Anterior cingulate cortex (tissue), 58 donors: ENCODE data around the gene LAMA2.

Experiments used
- DNase-seq, 58 donors: peaks; one replicate each; lab custom pipeline; 2025; lab: John Stamatoyannopoulos, UW

Gene LAMA2

DNA sequence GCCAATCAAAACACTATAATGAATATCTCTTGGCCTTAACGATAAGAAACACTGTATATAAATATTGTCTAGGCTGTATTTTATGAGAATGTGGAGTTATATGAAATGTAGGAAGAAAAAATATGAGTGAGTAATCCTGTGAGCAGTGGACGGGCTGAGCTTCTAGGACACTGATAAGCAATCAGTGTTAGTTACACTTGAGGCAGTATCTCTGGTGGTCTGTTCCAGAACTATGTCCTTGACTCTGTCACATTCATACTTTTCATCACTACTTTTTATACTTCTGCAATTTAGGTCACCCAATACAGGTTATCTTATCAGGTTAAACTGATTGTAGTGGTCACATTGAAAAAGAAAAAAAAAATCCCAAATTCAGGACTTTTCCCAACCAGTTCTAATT, 360.4 kb downstream of the LAMA2 start:
- no peak for DNase-seq

DNA sequence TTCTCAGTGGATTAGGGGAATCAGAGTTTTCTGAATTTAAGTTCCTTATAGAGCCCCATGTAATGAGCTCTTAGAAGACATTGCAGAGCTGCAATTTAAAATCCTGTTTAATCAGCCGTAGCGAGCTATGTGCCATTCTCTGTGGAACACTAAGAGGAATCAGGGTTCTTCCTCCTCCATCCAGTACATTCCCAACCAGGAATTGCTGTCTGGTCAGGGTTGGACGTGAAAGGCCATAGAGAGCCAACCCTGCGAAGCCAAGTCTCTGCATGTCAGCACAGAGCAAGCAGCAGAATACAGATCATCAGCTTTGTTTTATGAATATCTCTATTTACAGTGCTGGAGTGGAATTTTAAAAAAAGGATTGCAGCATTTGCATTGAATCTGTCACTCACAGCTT, 366.0 kb downstream of the LAMA2 start:
- DNase-seq, result no peak

DNA sequence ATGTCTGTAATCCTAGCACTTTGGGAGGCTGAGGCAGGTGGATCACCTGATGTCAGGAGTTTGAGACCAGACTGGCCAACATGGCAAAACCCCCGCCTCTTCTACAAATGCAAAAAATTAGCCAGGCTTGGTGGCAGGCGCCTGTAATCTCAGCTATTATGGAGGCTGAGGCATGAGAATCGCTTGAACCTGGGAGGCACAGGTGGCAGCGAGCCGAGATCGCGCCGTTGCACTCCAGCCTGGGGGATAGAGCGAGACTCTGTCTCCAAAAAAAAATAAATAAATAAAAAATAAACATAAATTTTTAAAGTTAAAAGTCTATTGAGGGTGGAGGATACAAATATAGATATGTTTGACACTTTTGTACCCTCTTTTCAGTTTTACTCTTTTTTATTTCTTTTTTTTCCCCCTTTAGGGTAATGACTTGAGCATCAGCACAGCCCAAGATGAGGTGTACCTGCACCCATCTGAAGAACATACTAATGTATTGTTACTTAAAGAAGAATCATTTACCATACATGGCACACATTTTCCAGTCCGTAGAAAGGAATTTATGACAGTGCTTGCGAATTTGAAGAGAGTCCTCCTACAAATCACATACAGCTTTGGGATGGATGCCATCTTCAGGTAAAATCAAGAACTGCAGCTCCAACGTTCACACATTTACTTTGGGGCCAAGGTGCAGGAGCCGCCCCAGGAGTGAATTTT, 368.9 kb downstream of the LAMA2 start:
- peak in 15 of 58 donors; percentile 5 to 48 (median 19) for DNase-seq

DNA sequence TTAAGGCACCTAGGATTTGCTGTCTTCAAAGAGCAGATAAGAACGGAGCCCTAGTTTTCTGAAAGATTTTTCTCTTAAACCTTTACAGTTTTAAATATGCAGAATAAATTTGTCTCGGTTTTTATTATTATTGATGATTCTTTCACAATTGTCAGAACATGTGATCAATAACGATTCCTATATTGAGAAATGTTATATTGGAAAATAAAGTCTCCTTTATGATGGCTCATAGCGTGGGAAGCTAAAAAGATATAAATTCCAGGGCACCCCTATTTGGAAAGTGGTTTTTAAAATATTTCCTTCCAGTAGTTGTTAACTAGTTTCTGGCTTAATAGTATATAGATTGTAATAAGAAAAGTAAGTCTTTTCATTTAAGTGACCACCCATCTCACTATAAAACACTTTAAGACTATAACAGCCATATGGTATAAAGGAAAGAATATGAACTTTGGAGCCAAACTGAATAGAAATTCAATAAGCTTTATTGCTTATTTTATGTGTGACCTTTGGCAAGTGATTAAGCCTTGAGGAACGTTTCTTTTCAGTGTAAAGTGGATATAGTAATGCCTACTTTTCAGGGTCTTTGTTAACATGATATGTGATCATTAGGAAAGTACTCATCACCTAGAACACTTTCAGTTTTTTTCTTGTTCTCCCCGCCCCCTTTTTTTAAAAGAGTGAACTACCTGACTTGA, 369.6 kb downstream of the LAMA2 start:
- no peak for DNase-seq

DNA sequence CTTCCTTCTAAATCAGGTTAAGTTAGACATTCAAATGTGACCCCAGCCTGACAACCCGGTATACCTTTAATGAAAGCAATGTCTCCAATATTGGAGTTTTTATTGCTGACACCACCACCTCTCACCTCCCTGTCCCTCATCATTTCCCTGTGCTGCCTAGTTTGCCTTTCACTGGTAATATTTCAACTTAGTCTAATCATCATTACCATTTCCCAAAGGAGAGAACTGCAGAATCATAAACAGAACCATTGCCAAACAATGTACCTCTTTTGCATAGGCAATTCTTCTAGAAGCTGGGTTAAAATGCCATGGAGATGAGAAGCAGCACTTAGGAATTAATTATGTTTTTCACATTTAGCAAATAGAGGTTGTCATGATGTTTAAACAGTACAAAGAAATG, 370.3 kb downstream of the LAMA2 start:
- no peak for DNase-seq

- DNase-seq, result no peak
These were observed 370.8 kb downstream of the LAMA2 start for GRCh38 chr6:129253727-129254126.

GRCh38 chr6:129257196-129257595, 374.3 kb downstream of the LAMA2 start:
- no peak for DNase-seq

DNA sequence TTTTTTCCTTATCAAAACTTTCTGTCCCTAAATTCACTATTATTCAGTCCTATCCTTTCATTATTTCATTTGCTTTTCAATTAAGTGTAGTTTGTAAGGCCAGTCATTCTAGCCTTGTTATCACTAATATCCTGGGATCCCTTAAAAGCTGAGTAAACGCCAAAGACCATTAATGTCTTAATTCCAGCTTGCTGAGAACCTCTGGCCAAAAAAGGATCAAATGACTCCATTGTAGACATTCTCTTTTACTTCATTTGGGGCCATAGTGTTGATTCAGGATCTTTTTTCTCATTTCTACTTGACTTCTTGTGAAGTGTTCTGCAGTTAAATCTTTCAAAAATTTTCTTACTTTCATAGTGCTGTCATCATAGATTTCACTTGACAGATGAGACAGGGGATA, 379.7 kb downstream of the LAMA2 start:
- DNase-seq, result no peak

- no peak for DNase-seq
These were observed 380.2 kb downstream of the LAMA2 start for GRCh38 chr6:129263176-129263575.

GRCh38 chr6:129264480-129265045, 381.6 kb downstream of the LAMA2 start:
- DNase-seq, result no peak

- peak in 3 of 58 donors; percentile 20 to 37 (median 21) for DNase-seq
These were observed 384.1 kb downstream of the LAMA2 start for GRCh38 chr6:129267028-129267427.

- DNase-seq, result no peak
These were observed 386.1 kb downstream of the LAMA2 start for GRCh38 chr6:129269076-129269475.

DNA sequence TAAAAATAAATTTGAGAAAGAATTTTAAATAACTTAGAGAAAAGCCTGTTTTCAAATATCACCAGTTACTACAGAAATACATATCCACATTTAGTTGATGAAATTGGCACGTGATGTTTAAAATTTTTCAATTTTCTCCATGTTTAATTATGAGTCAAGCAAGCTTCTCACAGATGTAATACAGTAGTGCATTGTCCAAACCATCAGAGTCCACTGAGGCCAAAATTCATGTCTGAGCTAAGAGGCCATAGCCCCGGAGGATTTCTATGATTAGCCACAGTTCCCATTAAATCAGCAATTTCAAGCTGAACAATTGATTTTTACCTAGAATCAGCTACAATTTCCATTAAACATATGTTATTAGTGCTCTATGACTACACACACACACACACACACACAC, 387.0 kb downstream of the LAMA2 start:
- DNase-seq, result no peak

GRCh38 chr6:129270450-129270849, 387.5 kb downstream of the LAMA2 start:
- DNase-seq, result no peak

- DNase-seq, result no peak
These were observed 390.2 kb downstream of the LAMA2 start for GRCh38 chr6:129273161-129273560.

GRCh38 chr6:129276461-129276860, 393.5 kb downstream of the LAMA2 start:
- no peak for DNase-seq

DNA sequence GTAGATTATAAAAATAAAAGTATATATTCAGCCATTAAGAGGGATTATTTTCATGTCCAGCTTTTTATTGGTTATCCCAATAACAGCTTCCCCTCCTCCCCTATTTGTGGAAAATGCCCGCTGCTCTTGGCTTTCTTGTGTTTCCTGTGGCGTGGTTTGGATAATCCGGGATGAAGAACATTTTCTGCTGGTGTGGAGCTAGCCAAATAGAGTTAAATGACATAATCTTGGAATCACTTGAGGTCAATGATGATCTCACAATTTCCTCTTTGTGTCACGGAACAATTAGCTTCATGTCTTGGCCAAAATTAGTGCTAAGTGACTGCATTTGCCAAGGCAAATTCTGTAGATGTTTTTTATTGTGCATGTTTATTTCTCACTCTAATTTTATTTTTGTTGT, 394.0 kb downstream of the LAMA2 start:
- peak in 2 of 58 donors; percentile 16 to 59 for DNase-seq

DNA sequence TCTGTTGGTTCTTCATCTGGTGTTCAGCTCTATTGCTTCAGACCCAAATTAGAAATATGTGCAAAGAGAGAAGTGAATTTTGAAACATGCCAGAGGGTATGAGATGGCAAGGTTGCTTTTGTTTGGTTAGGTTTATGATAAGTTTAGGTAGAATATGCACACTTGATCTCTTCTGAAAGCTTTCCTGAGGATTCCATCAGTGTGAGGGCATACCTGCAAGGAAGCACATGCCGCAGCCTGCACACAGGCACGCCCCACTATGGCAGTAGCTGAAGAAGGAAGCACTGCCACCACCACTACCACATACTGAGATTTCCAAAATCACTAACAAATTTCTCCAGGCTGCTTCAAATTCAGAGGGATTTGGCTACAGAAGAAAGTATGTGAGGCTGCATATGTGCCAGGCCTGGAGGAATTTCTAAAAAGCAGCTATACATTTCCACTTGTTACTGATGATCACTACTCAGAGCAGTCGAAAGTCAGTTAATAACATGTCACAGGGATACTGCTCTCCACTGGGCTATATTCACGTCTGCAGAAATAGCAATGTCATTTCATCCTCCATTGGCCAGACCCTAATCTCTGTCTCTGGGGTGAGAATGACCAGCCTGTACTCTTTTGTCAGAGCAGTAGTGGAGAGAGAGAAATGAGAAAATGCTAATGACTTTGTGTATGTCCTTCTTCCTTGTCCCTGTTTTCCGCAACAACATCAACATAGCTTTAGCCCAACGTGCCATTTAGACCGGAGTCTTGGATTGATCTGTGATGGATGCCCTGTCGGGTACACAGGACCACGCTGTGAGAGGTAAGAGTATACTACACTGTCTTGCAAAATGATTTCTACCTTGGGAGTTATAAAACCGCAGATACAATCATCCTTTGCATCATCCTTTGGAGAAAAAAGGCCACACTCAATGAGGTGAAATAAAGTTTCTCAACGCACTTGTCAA, 396.7 kb downstream of the LAMA2 start:
- DNase-seq, result no peak

DNA sequence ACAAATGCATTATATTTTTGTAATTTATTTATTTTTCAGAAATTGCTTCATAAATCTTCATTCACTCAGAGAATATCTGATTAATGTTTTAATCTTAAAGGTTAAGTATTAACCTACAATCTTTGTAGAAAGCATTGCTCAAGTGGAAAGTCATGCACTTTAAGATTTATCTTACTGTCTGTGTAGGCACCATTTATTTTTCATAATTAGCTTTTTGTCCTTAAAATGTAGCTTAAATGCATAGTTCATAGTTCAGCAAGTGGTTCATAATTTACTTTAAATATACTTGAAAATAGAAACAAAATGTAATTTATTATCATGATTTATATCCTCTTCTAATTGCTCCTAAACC, 397.3 kb downstream of the LAMA2 start:
- no peak for DNase-seq

DNA sequence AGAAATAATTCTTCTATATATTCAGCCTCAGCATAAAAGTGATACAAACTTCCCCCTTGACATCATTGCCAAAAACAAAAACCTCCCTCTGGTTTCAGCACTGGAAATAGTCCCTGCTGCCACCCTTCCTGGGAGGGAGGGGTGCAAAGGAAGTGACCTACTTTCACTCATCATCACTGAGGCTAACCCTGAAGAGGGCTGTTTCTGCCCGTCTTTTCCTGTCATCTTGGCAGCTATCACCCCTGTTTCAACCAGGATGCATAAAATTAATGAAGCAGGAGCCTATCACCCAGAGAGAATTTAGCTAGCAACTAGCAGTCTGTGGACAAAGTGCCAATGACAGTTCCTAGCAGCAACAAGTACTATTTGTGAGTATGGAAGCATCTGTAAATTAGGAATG, 397.8 kb downstream of the LAMA2 start:
- DNase-seq, result no peak
